AG04450 (cell line): ENCODE measurements around the gene ERCC2. TPM values are rescaled to one million over a fixed set of nuclear protein-coding genes. Genes with fewer than 3 reads are reported as not detected.
"Not testable (repeated sequence)": the region's sequence is repeated elsewhere in the genome, so short reads cannot be mapped to it uniquely, and the experiment has no call there.

Source experiments
- CTCF ChIA-PET: fragments of 300-600, 350-600 bp; formaldehyde crosslinking; extraction: SDS; loops from one replicate; lab custom pipeline; 2022; ENCODE audit warnings: antibody characterized with exemption, inconsistent platforms; lab: Charles Lee
- POLR2A ChIA-PET: fragments of 350-600 bp; formaldehyde crosslinking; extraction: SDS; loops from one replicate; lab custom pipeline; 2021; ENCODE audit warnings: antibody characterized with exemption, inconsistent platforms; lab: Yijun Ruan, JAX
- DNase-seq: peaks from one replicate; pipeline ENCODE4 v3.0.0-alpha.2; 2011; ENCODE audit warnings: low read depth, low spot score
- H3K27ac ChIP-seq: one replicate; pipeline ENCODE4 v1.5.1; 2012; ENCODE audit warnings: low read depth, low read length, control low read depth
- H3K27me3 ChIP-seq: one replicate; pipeline ENCODE4 v1.6.0; 2012; ENCODE audit warnings: low read length; ENCODE audit not compliant: control insufficient read depth, insufficient read depth
- H3K4me3 ChIP-seq: 2 replicates; pipeline ENCODE4 v1.5.1; 2011; ENCODE audit warnings: mild to moderate bottlenecking, low read depth, low read length, control low read depth
- H3K9me3 ChIP-seq: 2 replicates; pipeline ENCODE4 v1.5.1; 2012; ENCODE audit warnings: low read length; ENCODE audit not compliant: control insufficient read depth, insufficient read depth
- polyA plus RNA-seq: library from polyadenylated mRNA; depleted of rRNA; stranded (reverse); fragments of >200 nt; gene quantifications from 2 replicates; pipeline ENCODE4 v1.2.3, GENCODE V29; 2011
- TF ChIP-seq, protein P1 (sequence below): IDR thresholded peaks from 2 replicates; pipeline ENCODE4 v1.5.1; 2011; ENCODE audit warnings: low read depth, low read length, control low read depth, inconsistent platforms

ERCC2 gene
- polyA plus RNA-seq, 1 experiment = 51.4 TPM

GRCh38 chr19:45339629-45340028 lies 30.7 kb downstream of the ERCC2 start:
- TF ChIP-seq, protein P1, sequence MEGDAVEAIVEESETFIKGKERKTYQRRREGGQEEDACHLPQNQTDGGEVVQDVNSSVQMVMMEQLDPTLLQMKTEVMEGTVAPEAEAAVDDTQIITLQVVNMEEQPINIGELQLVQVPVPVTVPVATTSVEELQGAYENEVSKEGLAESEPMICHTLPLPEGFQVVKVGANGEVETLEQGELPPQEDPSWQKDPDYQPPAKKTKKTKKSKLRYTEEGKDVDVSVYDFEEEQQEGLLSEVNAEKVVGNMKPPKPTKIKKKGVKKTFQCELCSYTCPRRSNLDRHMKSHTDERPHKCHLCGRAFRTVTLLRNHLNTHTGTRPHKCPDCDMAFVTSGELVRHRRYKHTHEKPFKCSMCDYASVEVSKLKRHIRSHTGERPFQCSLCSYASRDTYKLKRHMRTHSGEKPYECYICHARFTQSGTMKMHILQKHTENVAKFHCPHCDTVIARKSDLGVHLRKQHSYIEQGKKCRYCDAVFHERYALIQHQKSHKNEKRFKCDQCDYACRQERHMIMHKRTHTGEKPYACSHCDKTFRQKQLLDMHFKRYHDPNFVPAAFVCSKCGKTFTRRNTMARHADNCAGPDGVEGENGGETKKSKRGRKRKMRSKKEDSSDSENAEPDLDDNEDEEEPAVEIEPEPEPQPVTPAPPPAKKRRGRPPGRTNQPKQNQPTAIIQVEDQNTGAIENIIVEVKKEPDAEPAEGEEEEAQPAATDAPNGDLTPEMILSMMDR = no peak
- CTCF ChIA-PET = interaction anchor here (0.8 to 2.3 kb wide), 12 partner anchors 12 to 435 kb away, joined by 3 to 16 read pairs (median 6); no protein-coding TSS in a partner anchor
- no peaks in the 10 kb centered on the region for H3K9me3 ChIP-seq
- H3K27me3 ChIP-seq = peaks cover 3% of the 10 kb centered on the region
- no peak overlapping the region for H3K4me3 ChIP-seq
- H3K27ac ChIP-seq = no peak overlapping the region
- no peak for DNase-seq
- POLR2A ChIA-PET = no interaction called here

DNA sequence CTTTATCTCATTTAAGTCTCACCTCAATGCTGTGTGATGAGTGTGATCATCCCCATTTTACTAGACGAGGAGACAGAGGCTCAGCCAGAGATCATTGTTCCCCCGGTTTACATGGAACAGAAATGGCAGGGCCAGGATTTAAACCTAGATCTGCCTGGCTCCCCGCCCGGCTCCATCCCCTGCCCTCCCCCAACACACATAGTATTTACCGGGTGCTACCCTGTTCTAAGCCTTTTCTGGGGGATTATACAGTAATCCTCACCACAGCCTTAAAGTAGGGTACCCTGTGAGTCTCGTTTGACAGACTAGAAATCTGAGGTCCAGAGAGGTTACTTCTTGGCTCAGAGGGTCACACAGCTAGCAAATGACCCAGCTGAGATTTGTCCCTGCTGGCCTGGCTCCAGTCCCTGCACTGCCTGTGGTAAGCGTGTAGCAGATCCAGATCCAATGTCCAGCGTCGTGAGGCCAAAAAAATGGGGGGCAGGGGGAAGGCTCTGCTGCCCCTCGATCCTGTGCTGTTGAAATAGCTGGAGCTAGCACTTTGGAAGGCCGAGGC lies 33.6 kb downstream of the ERCC2 start:
- TF ChIP-seq, protein P1 = no peak
- H3K27ac ChIP-seq = no peak overlapping the region
- ChIA-PET POLR2A (interaction anchor here (0.6 kb wide), 1 partner anchor 23 kb away, joined by 3 read pairs; no protein-coding TSS in a partner anchor), CTCF (interaction anchor here (0.6 to 0.8 kb wide), 2 partner anchors 119 to 136 kb away, joined by 3 to 4 read pairs; no protein-coding TSS in a partner anchor)
- no peak for DNase-seq
- H3K27me3 ChIP-seq = peaks cover 3% of the 10 kb centered on the region
- no peaks in the 10 kb centered on the region for H3K9me3 ChIP-seq
- no peak overlapping the region for H3K4me3 ChIP-seq

- H3K4me3 ChIP-seq, DNase-seq, H3K9me3 ChIP-seq, H3K27ac ChIP-seq, H3K27me3 ChIP-seq, POLR2A ChIA-PET, CTCF ChIA-PET: not testable (repeated sequence)
These were observed 35.5 kb downstream of the ERCC2 start for GRCh38 chr19:45334881-45335280.

DNA sequence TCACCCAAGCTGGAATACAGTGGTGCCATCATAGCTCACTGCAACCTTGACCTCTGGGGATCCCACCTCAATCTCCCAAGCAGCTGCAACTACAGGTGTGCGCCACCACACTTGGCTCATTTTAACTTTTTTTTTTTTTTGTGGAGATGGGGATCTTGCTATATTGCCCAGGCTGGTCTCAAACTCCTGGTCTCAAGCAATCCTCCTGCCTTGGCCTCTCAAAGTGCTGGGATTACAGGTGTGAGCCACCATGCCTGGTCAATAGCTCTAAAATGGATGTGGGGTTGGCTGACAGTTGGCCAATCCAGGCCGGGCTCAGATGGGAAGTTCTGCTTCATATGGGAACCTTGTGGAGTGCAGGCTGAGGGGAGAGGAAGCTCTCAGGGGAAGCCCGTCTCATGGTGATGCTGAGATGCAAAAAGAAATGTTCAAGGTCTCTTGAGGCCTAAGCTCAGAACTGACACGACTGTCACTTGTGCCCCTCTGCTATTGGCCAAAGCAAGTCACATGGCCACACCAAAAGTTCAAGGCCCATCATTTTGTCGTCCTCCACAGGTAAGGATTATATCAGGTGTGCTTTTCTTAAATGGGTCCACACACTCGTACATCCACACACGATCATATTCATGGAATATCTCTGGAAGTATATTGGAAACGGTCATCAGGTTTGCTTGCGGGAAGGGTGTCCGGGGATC lies 36.6 kb downstream of the ERCC2 start:
- POLR2A ChIA-PET = no interaction called here

GRCh38 chr19:45331411-45331810 lies 39.0 kb downstream of the ERCC2 start:
- POLR2A ChIA-PET = no interaction called here

More for the DNA sequence above, 36.6 kb downstream of the ERCC2 start:
- CTCF ChIA-PET = no interaction called here
- peaks cover 4% of the 10 kb centered on the region for H3K27me3 ChIP-seq
- no peaks in the 10 kb centered on the region for H3K9me3 ChIP-seq
- H3K4me3 ChIP-seq = no peak overlapping the region
- no peak overlapping the region for H3K27ac ChIP-seq
- TF ChIP-seq, protein P1 = no peak
- DNase-seq = no peak

More at GRCh38 chr19:45331411-45331810, 39.0 kb downstream of the ERCC2 start:
- H3K27me3 ChIP-seq = peaks cover 4% of the 10 kb centered on the region
- TF ChIP-seq, protein P1 = no peak
- no peaks in the 10 kb centered on the region for H3K9me3 ChIP-seq
- H3K27ac ChIP-seq = no peak overlapping the region
- no peak for DNase-seq
- CTCF ChIA-PET = no interaction called here
- no peak overlapping the region for H3K4me3 ChIP-seq
